LNCaP clone FGC (cell line): ENCODE measurements around the gene CD2.

Source experiments
- DNase-seq: peaks from one replicate; pipeline ENCODE4 v3.0.0-alpha.2; 2011; ENCODE audit warnings: low read depth
- H3K4me3 ChIP-seq: 2 replicates; pipeline ENCODE4 v1.5.1; 2011; ENCODE audit warnings: mild to moderate bottlenecking, low read depth, low read length, control low read depth
- CTCF ChIP-seq: IDR thresholded peaks from 2 replicates; pipeline ENCODE4 v1.5.1; 2012; ENCODE audit warnings: mild to moderate bottlenecking; ENCODE audit not compliant: control insufficient read depth, insufficient read depth; ENCODE audit errors: extremely low read depth

The CD2 gene

GRCh38 chr1:116739371-116740012, 14.7 kb upstream of the CD2 start:
- no peak overlapping the region for H3K4me3 ChIP-seq
- DNase-seq, result no peak
- no peak for TF ChIP-seq CTCF

GRCh38 chr1:116740296-116740695, 13.9 kb upstream of the CD2 start:
- no peak overlapping the region for H3K4me3 ChIP-seq
- DNase-seq, result no peak
- TF ChIP-seq CTCF, result no peak

- H3K4me3 ChIP-seq, result no peak overlapping the region
- DNase-seq, result no peak
- no peak for TF ChIP-seq CTCF
Observed at GRCh38 chr1:116740746-116741145, 13.5 kb upstream of the CD2 start.

- no peak overlapping the region for H3K4me3 ChIP-seq
- no peak for TF ChIP-seq CTCF
- no peak for DNase-seq
Observed at GRCh38 chr1:116741836-116742565, 12.2 kb upstream of the CD2 start.

GRCh38 chr1:116743535-116743934, 10.7 kb upstream of the CD2 start:
- no peak for TF ChIP-seq CTCF
- DNase-seq, result no peak
- no peak overlapping the region for H3K4me3 ChIP-seq

- H3K4me3 ChIP-seq, result no peak overlapping the region
- DNase-seq, result no peak
- TF ChIP-seq CTCF, result no peak
Observed at GRCh38 chr1:116748272-116748671, 6.0 kb upstream of the CD2 start.
